GM12864 (cell line): ENCODE data around the gene RAI1.

Experiments
- DNase-seq: peaks from one replicate; pipeline ENCODE4 v3.0.0-alpha.2; 2011; ENCODE audit warnings: low read depth
- H3K4me3 ChIP-seq: 2 replicates; pipeline ENCODE4 v1.5.1; 2011; ENCODE audit warnings: mild to moderate bottlenecking, low read depth, low read length, control low read depth
- CTCF ChIP-seq: IDR thresholded peaks from 2 replicates; pipeline ENCODE4 v1.5.1; 2011; ENCODE audit warnings: low read depth, mild to moderate bottlenecking, moderate library complexity, low read length, control low read depth, inconsistent platforms; ENCODE audit errors: missing control alignments

Gene RAI1

GRCh38 chr17:17822616-17823015, 141.4 kb downstream of the RAI1 start:
- no peak for TF ChIP-seq CTCF
- peak overlapping the region; percentile 59 for H3K4me3 ChIP-seq
- DNase-seq: no peak

- peak overlapping the region; percentile 59 for H3K4me3 ChIP-seq
- no peak for DNase-seq
- TF ChIP-seq CTCF: no peak
These were observed 142.3 kb downstream of the RAI1 start for GRCh38 chr17:17823433-17824118.

DNA sequence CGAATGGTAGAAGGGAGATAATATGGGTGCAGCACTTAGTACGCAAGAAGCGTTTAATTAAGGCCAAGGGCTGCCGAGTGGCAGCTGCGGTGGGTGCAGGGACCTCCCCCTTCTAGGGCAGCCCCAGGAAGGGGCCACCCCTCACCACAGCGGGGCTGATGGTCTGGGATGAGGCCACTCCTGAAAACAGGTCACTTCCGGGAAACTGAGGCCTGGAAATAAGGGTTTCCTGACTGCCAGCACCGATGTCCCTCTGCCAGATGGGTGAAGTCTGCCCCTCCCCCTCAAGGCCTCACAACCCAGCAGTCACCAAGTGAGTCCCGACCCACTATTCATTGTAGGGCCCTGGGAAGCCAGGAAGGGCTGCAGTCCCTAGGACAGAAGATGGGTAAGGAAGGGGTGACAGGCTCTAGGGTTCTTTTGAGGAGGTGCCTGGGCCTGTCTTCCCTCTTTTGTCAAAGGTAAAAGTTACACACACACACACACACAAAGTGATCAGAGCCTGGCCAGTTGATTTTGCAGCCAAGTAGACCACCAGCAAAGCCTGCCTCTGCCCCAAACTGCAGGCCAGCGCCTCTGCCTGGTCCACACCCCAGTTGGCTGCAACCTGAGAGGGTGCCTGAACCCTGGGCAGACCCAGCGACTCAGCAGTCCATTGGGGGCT, 143.0 kb downstream of the RAI1 start:
- H3K4me3 ChIP-seq: peak overlapping the region; percentile 34
- no peak for DNase-seq
- TF ChIP-seq CTCF: no peak

DNA sequence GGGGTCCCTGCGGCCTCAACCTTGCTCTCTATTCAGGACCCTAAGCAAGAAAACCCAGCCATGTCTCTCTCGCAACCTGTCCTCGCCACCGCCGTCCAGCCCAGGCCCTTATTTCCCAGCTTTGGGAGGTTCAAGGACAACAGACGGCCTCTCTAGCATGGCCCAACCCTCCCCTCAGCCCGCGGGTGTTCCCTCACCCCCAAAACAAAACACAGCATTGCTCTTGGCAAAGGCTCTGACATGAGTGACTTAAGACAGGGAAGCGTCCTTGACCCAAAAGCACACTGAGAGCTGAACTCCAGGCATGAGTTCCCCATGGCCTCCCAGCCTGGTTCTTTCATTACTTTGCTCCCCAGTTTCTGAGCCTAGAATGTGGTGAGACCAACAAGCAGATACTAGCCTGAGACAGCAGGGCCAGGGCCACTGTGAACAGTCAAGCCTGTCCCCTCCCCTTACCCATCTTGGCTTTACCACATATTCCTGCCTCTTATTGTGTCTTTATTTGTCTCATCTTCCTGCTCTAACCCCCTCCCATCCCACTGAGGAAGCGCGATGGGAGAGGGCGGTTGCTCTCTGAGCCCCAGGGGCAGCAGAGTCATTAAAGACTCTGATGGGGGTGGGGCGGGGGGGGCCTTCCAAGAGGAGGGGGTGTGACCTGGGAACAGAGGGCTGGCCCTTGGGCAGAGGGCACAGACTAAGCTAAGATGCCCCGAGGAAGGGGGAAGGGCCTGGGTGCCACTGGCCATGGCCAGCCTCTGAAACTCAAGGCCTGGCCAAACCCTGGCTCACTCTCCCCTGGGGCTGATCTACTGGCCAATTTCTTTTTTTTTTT, 143.7 kb downstream of the RAI1 start:
- no peak for TF ChIP-seq CTCF
- DNase-seq: no peak
- no peak overlapping the region for H3K4me3 ChIP-seq

DNA sequence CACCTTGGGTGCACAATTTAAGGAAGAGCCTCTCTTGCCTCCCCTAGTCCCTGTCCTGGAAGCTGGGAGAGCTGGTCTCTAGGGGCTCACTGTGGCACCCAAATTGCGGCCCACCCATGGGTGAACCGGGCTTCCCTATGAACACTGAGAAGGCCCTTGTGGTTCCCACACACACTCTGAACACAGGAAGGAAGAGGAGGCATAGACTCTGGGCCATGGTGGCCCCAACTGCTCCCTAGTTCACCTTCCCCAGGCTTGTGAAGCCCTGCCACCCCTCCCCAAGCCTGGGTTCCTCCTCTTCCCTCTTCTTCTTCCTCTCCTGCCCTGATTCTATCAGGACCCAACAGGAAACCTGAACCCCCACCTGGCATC, 145.1 kb downstream of the RAI1 start:
- DNase-seq: no peak
- no peak for TF ChIP-seq CTCF
- no peak overlapping the region for H3K4me3 ChIP-seq

DNA sequence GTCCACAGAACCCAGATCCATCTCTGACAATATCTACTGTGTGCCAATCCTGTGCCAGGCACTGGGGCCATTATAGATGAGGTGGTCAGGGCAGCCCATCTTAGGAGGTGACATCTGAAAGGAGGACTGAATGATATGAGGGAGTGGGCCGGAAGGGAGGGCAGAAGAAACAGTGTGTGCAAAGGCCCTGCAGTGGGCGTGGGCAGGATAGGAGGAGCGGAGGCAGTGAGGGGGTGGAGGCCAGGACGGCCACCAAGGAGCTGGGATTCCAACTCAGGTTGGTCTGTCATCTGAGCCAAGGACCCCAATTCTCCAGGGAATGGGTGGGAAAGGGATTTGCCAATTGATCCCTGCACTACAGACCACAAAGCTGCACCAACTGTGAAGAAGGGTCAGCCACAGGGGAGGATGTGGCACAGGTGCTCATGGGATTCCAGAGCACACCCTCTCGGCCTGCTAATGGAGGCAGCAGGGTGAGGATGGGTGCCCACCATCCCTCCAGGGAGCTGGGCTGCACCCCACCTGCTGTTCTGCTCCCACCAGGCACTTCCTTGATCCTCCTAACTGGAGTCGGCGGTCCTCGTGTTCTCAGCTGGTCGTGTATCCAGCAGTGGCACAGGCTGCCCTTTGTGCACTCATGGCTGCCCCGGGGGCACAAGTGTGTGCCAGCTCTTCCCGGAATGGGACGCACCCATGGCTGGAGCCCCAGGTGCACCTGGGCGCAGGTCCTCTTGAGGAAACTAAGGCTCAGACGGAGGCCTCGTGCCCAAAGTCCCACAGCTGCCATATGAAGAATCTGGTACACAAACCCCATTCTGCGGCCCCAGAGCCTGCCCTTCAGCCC, 145.9 kb downstream of the RAI1 start:
- no peak overlapping the region for H3K4me3 ChIP-seq
- DNase-seq: no peak
- TF ChIP-seq CTCF: no peak
